WERI-Rb-1 (cell line): ENCODE results near the gene NCF2.
"Not testable (repeated sequence)": the region's sequence is repeated elsewhere in the genome, so short reads cannot be mapped to it uniquely, and the experiment has no call there.

Experiments used
- DNase-seq: peaks from one replicate; pipeline ENCODE4 v3.0.0-alpha.2; 2020
- H3K27ac ChIP-seq: fragments of 250-450 bp; sonication (Bioruptor Pico); 2 replicates; pipeline ENCODE4 v1.5.1; 2020; ENCODE audit warnings: mild to moderate bottlenecking, moderate library complexity
- H3K27me3 ChIP-seq: fragments of 250-450 bp; sonication (Bioruptor Pico); 2 replicates; pipeline ENCODE4 v1.5.1; 2021; ENCODE audit warnings: mild to moderate bottlenecking, low read depth, moderate library complexity; ENCODE audit not compliant: insufficient read depth, severe bottlenecking
- H3K36me3 ChIP-seq: fragments of 250-450 bp; sonication (Bioruptor Pico); 2 replicates; pipeline ENCODE4 v1.5.1; 2020; ENCODE audit warnings: mild to moderate bottlenecking, moderate library complexity
- H3K4me3 ChIP-seq: 2 replicates; pipeline ENCODE4 v1.5.1; 2011; ENCODE audit warnings: low read depth, mild to moderate bottlenecking, control low read depth, low read length
- H3K9me3 ChIP-seq: fragments of 250-450 bp; sonication (Bioruptor Pico); 2 replicates; pipeline ENCODE4 v1.5.1; 2021; ENCODE audit warnings: mild to moderate bottlenecking, moderate library complexity; ENCODE audit not compliant: severe bottlenecking
- CTCF ChIP-seq: IDR thresholded peaks from 2 replicates; pipeline ENCODE4 v1.5.1; 2011; ENCODE audit warnings: low read depth, mild to moderate bottlenecking, control low read depth, inconsistent platforms, low read length

Gene NCF2

GRCh38 chr1:183630748-183631147, 40.5 kb upstream of the NCF2 start:
- Histone ChIP-seq H3K27ac (no peak overlapping the region), H3K4me3 (no peak overlapping the region), H3K36me3 (peaks cover 35% of the 10 kb centered on the region), H3K9me3 (no peaks in the 10 kb centered on the region), H3K27me3 (no peaks in the 10 kb centered on the region)
- peak; percentile 14 for DNase-seq
- TF ChIP-seq CTCF = no peak

DNA sequence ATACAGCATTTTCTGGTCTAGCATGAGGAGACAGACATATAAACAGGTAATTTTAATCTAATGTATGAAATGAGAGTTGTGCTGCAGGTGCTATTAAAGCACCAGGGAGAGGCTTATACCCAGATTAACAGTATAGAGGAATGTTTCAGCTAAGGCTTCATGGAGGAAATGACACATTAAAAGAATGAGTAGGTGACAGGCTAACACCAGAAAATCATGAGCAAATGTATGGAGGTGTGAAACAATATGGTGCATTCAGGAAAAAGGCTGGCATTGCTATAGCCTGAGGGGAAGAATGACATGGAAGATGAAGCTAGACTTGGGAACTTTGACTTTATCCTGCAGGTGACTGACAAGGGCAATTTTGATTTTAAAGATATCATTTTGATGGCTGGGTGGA, 38.3 kb upstream of the NCF2 start:
- Histone ChIP-seq H3K9me3 (no peaks in the 10 kb centered on the region), H3K36me3 (peaks cover 35% of the 10 kb centered on the region)

GRCh38 chr1:183626236-183626635, 36.0 kb upstream of the NCF2 start:
- DNase-seq, H3K9me3 ChIP-seq, H3K4me3 ChIP-seq, H3K27me3 ChIP-seq, H3K27ac ChIP-seq: not testable (repeated sequence)
- H3K36me3 ChIP-seq = peaks cover 35% of the 10 kb centered on the region

More for the DNA sequence above, 38.3 kb upstream of the NCF2 start:
- no peak for DNase-seq
- Histone ChIP-seq H3K27me3 (no peaks in the 10 kb centered on the region), H3K27ac (no peak overlapping the region), H3K4me3 (no peak overlapping the region)
- TF ChIP-seq CTCF = no peak

GRCh38 chr1:183622884-183623785, 32.9 kb upstream of the NCF2 start:
- Histone ChIP-seq H3K27ac (no peak overlapping the region), H3K4me3 (no peak overlapping the region), H3K9me3 (no peaks in the 10 kb centered on the region), H3K27me3 (no peaks in the 10 kb centered on the region), H3K36me3 (peaks cover 9% of the 10 kb centered on the region)
- peak; percentile 84 for TF ChIP-seq CTCF
- peak; percentile 61 for DNase-seq

GRCh38 chr1:183622013-183622412, 31.8 kb upstream of the NCF2 start:
- no peak overlapping the region for H3K4me3 ChIP-seq
- DNase-seq = no peak
- no peaks in the 10 kb centered on the region for H3K27me3 ChIP-seq
- H3K9me3 ChIP-seq = no peaks in the 10 kb centered on the region
- no peak for TF ChIP-seq CTCF
- H3K36me3 ChIP-seq = peaks cover 2% of the 10 kb centered on the region
- no peak overlapping the region for H3K27ac ChIP-seq

- Histone ChIP-seq H3K4me3 (no peak overlapping the region), H3K27me3 (no peaks in the 10 kb centered on the region), H3K27ac (no peak overlapping the region), H3K36me3 (no peaks in the 10 kb centered on the region), H3K9me3 (no peaks in the 10 kb centered on the region)
- DNase-seq = no peak
- no peak for TF ChIP-seq CTCF
Observed at GRCh38 chr1:183620311-183620710, 30.1 kb upstream of the NCF2 start.
